Aorta (tissue), 5 donors: Measurements from ENCODE around the gene LRMDA. TPM values are rescaled to one million over a fixed set of nuclear protein-coding genes. Genes with fewer than 3 reads are reported as not detected.
A peak's percentile ranks its signal among the peaks of the same experiment; 100 is the strongest.

ENCODE experiments used
- ATAC-seq: fragments of 200-7000 bp; cut with Tn5 transposase; one replicate; pipeline ENCODE4 v1.9.1; 2022; ENCODE audit warnings: moderate library complexity; ENCODE audit not compliant: low FRiP score
- DNase-seq, 2 donors: peaks; one replicate each; pipeline ENCODE4 v3.0.0-alpha.2; 2020
- H3K27ac ChIP-seq, 2 donors: one replicate each; pipeline ENCODE4 v1.5.1; 2013; ENCODE audit warnings: low read length in 2 of 2, mild to moderate bottlenecking in 2 of 2, moderate library complexity in 2 of 2, control low read depth in 1 of 2, inconsistent platforms in 1 of 2, low read depth in 1 of 2
- H3K27me3 ChIP-seq, 2 donors: one replicate each; pipeline ENCODE4 v1.6.1; 2013; ENCODE audit warnings: control low read depth in 1 of 2, low read length in 1 of 2, mild to moderate bottlenecking in 1 of 2, moderate library complexity in 1 of 2; ENCODE audit not compliant: insufficient read depth in 2 of 2, control insufficient read depth in 1 of 2
- H3K36me3 ChIP-seq, 2 donors: one replicate each; pipeline ENCODE4 v1.6.1; 2013; ENCODE audit warnings: control low read depth in 1 of 2, low read length in 1 of 2, mild to moderate bottlenecking in 1 of 2; ENCODE audit not compliant: insufficient read depth in 2 of 2, control insufficient read depth in 1 of 2
- H3K4me1 ChIP-seq, 2 donors: one replicate each; pipeline ENCODE4 v1.6.1; 2013; ENCODE audit warnings: low read length in 2 of 2, control low read depth in 1 of 2, mild to moderate bottlenecking in 1 of 2, moderate library complexity in 1 of 2; ENCODE audit not compliant: insufficient read depth in 2 of 2, control insufficient read depth in 1 of 2
- H3K4me3 ChIP-seq, 2 donors: one replicate each; pipeline ENCODE4 v1.5.1; 2013; ENCODE audit warnings: low read length in 2 of 2, control low read depth in 1 of 2, mild to moderate bottlenecking in 1 of 2
- H3K9me3 ChIP-seq: one replicate; pipeline ENCODE4 v1.6.1; 2013; ENCODE audit warnings: mild to moderate bottlenecking, low read length; ENCODE audit not compliant: control insufficient read depth
- WGBS, 2 donors: extraction: QIAGEN DNeasy Blood & Tissue Kit; methylation state at CpG; one replicate each; pipeline ENCODE4 v1.1.7; 2013; 5-methylcytosine and 5-hydroxymethylcytosine counted together
- intact Hi-C, 2 donors: fragments of 100-400 bp; cut with DNase I; formaldehyde crosslinking; loops; one replicate each; pipeline versions ENCODE4 v1.14.2 to v1.15.0; 2022
- polyA plus RNA-seq, 2 donors: library from polyadenylated mRNA; stranded (reverse); fragments of 200-250 nt; gene quantifications; one replicate each; pipeline ENCODE4 v1.2.3, GENCODE V29; 2013
- total RNA-seq, 2 donors: library from RNA; stranded (reverse); fragmentation: NEBNext Ultra II Directional; extraction: Animal tissue kit (Norgen Biotek cat#: 25700); gene quantifications; one replicate each; pipeline ENCODE4 v1.2.1, GENCODE V29; 2021
- donor health status: healthy with polysubstance abuse.
- donor health status: Bipolar disorder and iron deficiency.
- donor health status: DM: no; HTN: no; CAD: no.
- donor health status: DM: no; HTN: no; CAD: no.
- donor health status: DM: yes; HTN: yes; CAD: no.

Gene LRMDA
- total and polyA plus RNA-seq, 4 donors, result 7.4 to 25.7 (median 14.7) TPM

GRCh38 chr10:75460059-75460458 lies 28.6 kb downstream of the LRMDA start:
- DNase-seq (no peak), ATAC-seq (no peak)
- 98% methylated on average over 1 of the region's 1 CpG for WGBS, 2 donors
- Histone ChIP-seq H3K27ac (no peak overlapping the region), H3K4me1 (no peaks in the 10 kb centered on the region), H3K9me3 (no peaks in the 10 kb centered on the region), H3K27me3 (no peaks in the 10 kb centered on the region), H3K4me3 (no peak overlapping the region), H3K36me3 (no peaks in the 10 kb centered on the region)
- intact Hi-C loops, result no loop called here

GRCh38 chr10:75461672-75462649 lies 30.5 kb downstream of the LRMDA start:
- ATAC-seq (no peak), DNase-seq (no peak)
- WGBS, 2 donors, result 85 to 88% methylated on average over 15 of the region's 15 CpGs
- intact Hi-C loops, result no loop called here
- Histone ChIP-seq H3K4me3 (no peak overlapping the region), H3K9me3 (no peaks in the 10 kb centered on the region), H3K4me1 (no peaks in the 10 kb centered on the region), H3K27ac (no peak overlapping the region), H3K36me3 (no peaks in the 10 kb centered on the region), H3K27me3 (no peaks in the 10 kb centered on the region)

- Histone ChIP-seq H3K4me1 (no peaks in the 10 kb centered on the region), H3K36me3 (no peaks in the 10 kb centered on the region), H3K4me3 (no peak overlapping the region), H3K9me3 (no peaks in the 10 kb centered on the region), H3K27me3 (no peaks in the 10 kb centered on the region), H3K27ac (no peak overlapping the region)
- intact Hi-C loops, result no loop called here
- DNase-seq, result no peak
- 81 to 83% methylated on average over 9 of the region's 9 CpGs for WGBS, 2 donors
- ATAC-seq, result no peak
Measured at GRCh38 chr10:75462865-75463264, 31.4 kb downstream of the LRMDA start.

DNA sequence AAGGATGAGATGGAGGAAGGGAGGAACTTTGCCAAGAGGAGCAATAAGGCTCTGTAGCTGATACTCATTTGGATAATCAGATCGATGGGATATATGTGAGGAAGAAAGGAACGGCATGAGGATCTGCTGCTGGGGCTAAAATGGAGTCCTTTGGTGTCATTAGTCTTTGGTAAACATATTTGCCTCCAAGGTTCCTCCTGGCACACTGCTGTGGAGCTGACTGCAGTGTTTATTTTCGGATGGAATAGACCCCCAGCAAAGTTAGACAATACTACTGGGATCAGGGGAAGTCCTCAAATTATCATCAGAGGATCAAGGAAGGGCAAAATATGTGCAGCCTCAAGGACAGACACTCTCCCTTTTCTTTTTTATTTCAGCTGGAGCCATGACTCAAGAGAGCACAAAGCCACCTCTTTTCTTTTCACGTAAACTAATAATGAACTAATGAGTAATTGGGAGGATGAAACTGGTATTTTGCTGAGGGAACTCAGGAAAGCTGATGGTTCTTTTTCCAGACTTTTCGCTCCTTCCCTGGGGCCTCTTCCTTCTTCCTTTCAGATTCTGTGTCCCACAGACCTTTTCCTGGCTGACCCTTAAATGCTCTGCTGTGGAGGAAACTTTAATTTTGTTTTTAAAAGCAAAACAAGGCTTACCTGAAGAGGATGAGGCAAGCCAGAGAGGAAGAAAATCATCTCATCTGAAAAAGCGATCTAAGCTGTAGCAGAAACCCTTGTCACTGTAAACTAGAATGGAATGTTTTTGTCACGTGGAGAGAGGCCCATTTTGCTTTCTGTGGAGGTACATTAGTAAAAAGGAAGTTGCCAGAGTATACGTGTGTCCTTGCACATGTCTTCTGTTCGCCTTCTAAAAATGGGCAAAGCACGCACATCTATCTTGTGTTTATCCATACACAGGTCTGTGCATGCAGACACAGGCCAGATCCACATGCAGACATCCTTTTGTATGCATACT lies 33.3 kb downstream of the LRMDA start:
- H3K9me3 ChIP-seq, result no peaks in the 10 kb centered on the region
- no peaks in the 10 kb centered on the region for H3K36me3 ChIP-seq
- WGBS, 2 donors, result 78 to 81% methylated on average over 10 of the region's 10 CpGs
- no peak overlapping the region for H3K27ac ChIP-seq
- H3K27me3 ChIP-seq, result no peaks in the 10 kb centered on the region
- DNase-seq (no peak), ATAC-seq (no peak)
- H3K4me1 ChIP-seq, result no peaks in the 10 kb centered on the region
- no peak overlapping the region for H3K4me3 ChIP-seq
- intact Hi-C loops, result no loop called here

- H3K27me3 ChIP-seq, result no peaks in the 10 kb centered on the region
- no peaks in the 10 kb centered on the region for H3K9me3 ChIP-seq
- H3K4me3 ChIP-seq, result no peak overlapping the region
- H3K4me1 ChIP-seq, result peaks cover 0 to 2% of the 10 kb centered on the region in 2 donors
- intact Hi-C loops, result no loop called here
- H3K36me3 ChIP-seq, result no peaks in the 10 kb centered on the region
- H3K27ac ChIP-seq, result no peak overlapping the region
- DNase-seq (no peak), ATAC-seq (no peak)
- WGBS, 2 donors, result 93 to 96% methylated on average over 6 of the region's 6 CpGs
Measured at GRCh38 chr10:75465450-75465827, 34.0 kb downstream of the LRMDA start.

DNA sequence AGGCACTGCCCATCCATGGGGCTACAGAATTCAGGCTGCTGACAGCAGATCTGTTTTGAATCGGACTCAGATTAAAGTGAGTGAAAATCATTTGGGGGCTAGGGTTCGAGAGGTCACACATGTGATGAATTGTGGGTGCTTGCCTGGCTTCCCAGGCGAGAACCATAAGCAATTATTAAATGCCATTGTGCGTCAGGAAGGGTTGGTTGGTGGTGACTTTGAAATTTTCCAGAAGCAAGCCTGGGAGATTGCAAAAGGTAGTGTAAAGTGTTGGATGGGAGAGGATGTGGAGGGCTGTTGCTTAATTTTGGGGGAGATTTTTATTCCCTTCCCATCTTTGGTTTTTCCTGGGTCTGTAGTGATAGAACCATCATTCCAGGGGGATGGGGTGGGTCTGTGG lies 34.6 kb downstream of the LRMDA start:
- Histone ChIP-seq H3K27ac (no peak overlapping the region), H3K4me1 (peaks cover 0 to 2% of the 10 kb centered on the region in 2 donors), H3K4me3 (no peak overlapping the region), H3K27me3 (no peaks in the 10 kb centered on the region), H3K36me3 (no peaks in the 10 kb centered on the region), H3K9me3 (no peaks in the 10 kb centered on the region)
- DNase-seq (no peak), ATAC-seq (no peak)
- intact Hi-C loops, result no loop called here
- WGBS, 2 donors, result 96 to 97% methylated on average over 4 of the region's 4 CpGs

- H3K36me3 ChIP-seq, result no peaks in the 10 kb centered on the region
- H3K27me3 ChIP-seq, result no peaks in the 10 kb centered on the region
- intact Hi-C loops, result no loop called here
- DNase-seq (no peak), ATAC-seq (no peak)
- H3K4me1 ChIP-seq, result peaks cover 0 to 2% of the 10 kb centered on the region in 2 donors
- no peak overlapping the region for H3K27ac ChIP-seq
- WGBS, 2 donors, result 95 to 97% methylated on average over 6 of the region's 6 CpGs
- H3K9me3 ChIP-seq, result no peaks in the 10 kb centered on the region
- H3K4me3 ChIP-seq, result no peak overlapping the region
Measured at GRCh38 chr10:75466886-75467285, 35.5 kb downstream of the LRMDA start.

DNA sequence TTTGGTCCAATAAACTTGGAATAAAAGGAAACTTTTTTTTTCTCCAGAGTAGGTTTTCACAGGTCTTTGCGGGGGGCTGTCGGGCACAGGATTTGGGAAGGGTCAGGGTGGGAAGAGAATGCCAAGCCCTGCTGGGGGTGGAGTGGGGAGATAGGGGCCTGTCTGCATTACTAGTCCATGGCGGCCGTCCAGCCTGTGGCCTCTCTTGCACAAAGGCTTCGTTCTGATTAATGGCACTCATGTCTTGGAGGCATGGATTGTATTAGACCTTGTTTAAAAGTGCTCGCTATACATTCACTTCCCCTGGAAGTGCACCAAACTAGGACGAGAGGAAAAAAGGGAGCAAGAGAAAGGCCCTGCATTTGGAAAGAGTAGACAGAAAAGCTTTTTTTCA lies 37.2 kb downstream of the LRMDA start:
- H3K27me3 ChIP-seq, result no peaks in the 10 kb centered on the region
- ATAC-seq (peak; percentile 19), DNase-seq (no peak)
- no peaks in the 10 kb centered on the region for H3K9me3 ChIP-seq
- H3K4me3 ChIP-seq, result no peak overlapping the region
- 68 to 73% methylated on average over 7 of the region's 7 CpGs for WGBS, 2 donors
- intact Hi-C loops, result no loop called here
- H3K27ac ChIP-seq, result no peak overlapping the region
- no peaks in the 10 kb centered on the region for H3K36me3 ChIP-seq
- peaks cover 0 to 2% of the 10 kb centered on the region in 2 donors for H3K4me1 ChIP-seq
